22Rv1 (cell line): ENCODE results near the gene TLNRD1.

Source experiments
- H3K27ac ChIP-seq: fragments of 450-650 bp; 2 replicates; pipeline ENCODE4 v1.5.1; 2017
- ZFX ChIP-seq: fragments of 450-650 bp; IDR thresholded peaks from 2 replicates; pipeline ENCODE4 v1.6.1; 2017; ENCODE audit warnings: antibody characterized with exemption, borderline replicate concordance
- TF ChIP-seq, protein P1 (sequence below): fragments of 450-650 bp; IDR thresholded peaks from 2 replicates; pipeline ENCODE4 v1.5.1; 2017; ENCODE audit warnings: mild to moderate bottlenecking

Gene TLNRD1

GRCh38 chr15:80978685-80979329, 21.9 kb upstream of the TLNRD1 start:
- H3K27ac ChIP-seq: peak overlapping the region; percentile 40
- TF ChIP-seq, protein P1, sequence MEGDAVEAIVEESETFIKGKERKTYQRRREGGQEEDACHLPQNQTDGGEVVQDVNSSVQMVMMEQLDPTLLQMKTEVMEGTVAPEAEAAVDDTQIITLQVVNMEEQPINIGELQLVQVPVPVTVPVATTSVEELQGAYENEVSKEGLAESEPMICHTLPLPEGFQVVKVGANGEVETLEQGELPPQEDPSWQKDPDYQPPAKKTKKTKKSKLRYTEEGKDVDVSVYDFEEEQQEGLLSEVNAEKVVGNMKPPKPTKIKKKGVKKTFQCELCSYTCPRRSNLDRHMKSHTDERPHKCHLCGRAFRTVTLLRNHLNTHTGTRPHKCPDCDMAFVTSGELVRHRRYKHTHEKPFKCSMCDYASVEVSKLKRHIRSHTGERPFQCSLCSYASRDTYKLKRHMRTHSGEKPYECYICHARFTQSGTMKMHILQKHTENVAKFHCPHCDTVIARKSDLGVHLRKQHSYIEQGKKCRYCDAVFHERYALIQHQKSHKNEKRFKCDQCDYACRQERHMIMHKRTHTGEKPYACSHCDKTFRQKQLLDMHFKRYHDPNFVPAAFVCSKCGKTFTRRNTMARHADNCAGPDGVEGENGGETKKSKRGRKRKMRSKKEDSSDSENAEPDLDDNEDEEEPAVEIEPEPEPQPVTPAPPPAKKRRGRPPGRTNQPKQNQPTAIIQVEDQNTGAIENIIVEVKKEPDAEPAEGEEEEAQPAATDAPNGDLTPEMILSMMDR: no peak
- TF ChIP-seq ZFX: no peak

DNA sequence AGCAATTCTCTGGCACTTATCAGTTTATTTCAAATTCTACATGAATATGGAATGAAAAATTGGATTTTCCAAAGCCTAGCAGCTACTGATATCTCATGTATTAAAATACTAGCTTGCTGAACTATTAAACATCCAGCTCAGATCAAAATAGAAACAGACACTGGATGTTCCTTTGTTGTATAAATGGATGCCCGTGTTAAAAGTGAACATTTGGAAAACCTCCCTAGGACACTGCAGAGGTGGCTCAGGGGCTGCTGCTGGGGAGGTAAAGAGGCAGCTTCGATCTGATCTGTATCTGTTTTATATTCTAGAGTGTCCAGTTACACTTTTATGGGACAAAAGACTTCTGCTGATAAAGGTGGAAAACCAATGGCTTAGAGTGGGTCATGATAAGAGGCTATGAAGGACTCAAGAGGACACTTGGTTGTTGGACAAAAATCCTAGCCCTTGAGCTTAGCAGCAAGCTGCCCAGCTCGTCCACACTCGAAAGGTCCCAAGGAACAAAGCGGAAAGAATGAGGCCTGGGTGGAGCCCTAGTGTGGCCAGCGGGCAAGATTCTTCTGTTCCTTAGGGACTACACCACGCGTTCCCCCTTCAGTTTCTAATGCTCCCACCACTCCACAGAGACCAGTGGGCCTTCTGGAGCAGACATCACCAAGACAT, 21.1 kb upstream of the TLNRD1 start:
- TF ChIP-seq, protein P1: no peak
- no peak for TF ChIP-seq ZFX
- peak overlapping the region; percentile 40 for H3K27ac ChIP-seq

GRCh38 chr15:80982205-80982604, 18.5 kb upstream of the TLNRD1 start:
- no peak overlapping the region for H3K27ac ChIP-seq
- TF ChIP-seq, protein P1: peak; percentile 21; the same call in 1 of the 2 replicates
- no peak for TF ChIP-seq ZFX

GRCh38 chr15:80982839-80983238, 17.9 kb upstream of the TLNRD1 start:
- H3K27ac ChIP-seq: no peak overlapping the region
- TF ChIP-seq ZFX: no peak
- TF ChIP-seq, protein P1: no peak

- no peak overlapping the region for H3K27ac ChIP-seq
- TF ChIP-seq, protein P1: no peak
- TF ChIP-seq ZFX: no peak
Measured at GRCh38 chr15:80984856-80985255, 15.9 kb upstream of the TLNRD1 start.

GRCh38 chr15:80985981-80986380, 14.7 kb upstream of the TLNRD1 start:
- H3K27ac ChIP-seq: no peak overlapping the region
- TF ChIP-seq ZFX: no peak
- TF ChIP-seq, protein P1: no peak

- no peak for TF ChIP-seq ZFX
- TF ChIP-seq, protein P1: no peak
- H3K27ac ChIP-seq: no peak overlapping the region
Measured at GRCh38 chr15:80986487-80986886, 14.2 kb upstream of the TLNRD1 start.
